WERI-Rb-1 (cell line): Measurements from ENCODE around the gene KRT24.

Source experiments
- DNase-seq: peaks from one replicate; pipeline ENCODE4 v3.0.0-alpha.2; 2020
- H3K27ac ChIP-seq: fragments of 250-450 bp; sonication (Bioruptor Pico); 2 replicates; pipeline ENCODE4 v1.5.1; 2020; ENCODE audit warnings: mild to moderate bottlenecking, moderate library complexity
- H3K27me3 ChIP-seq: fragments of 250-450 bp; sonication (Bioruptor Pico); 2 replicates; pipeline ENCODE4 v1.5.1; 2021; ENCODE audit warnings: mild to moderate bottlenecking, low read depth, moderate library complexity; ENCODE audit not compliant: insufficient read depth, severe bottlenecking
- H3K36me3 ChIP-seq: fragments of 250-450 bp; sonication (Bioruptor Pico); 2 replicates; pipeline ENCODE4 v1.5.1; 2020; ENCODE audit warnings: mild to moderate bottlenecking, moderate library complexity
- H3K4me3 ChIP-seq: 2 replicates; pipeline ENCODE4 v1.5.1; 2011; ENCODE audit warnings: low read depth, mild to moderate bottlenecking, control low read depth, low read length
- H3K9me3 ChIP-seq: fragments of 250-450 bp; sonication (Bioruptor Pico); 2 replicates; pipeline ENCODE4 v1.5.1; 2021; ENCODE audit warnings: mild to moderate bottlenecking, moderate library complexity; ENCODE audit not compliant: severe bottlenecking
- CTCF ChIP-seq: IDR thresholded peaks from 2 replicates; pipeline ENCODE4 v1.5.1; 2011; ENCODE audit warnings: low read depth, mild to moderate bottlenecking, control low read depth, inconsistent platforms, low read length

The KRT24 gene

GRCh38 chr17:40702271-40702670, 1.3 kb downstream of the KRT24 start:
- no peak for DNase-seq
- Histone ChIP-seq H3K27ac (no peak overlapping the region), H3K27me3 (peaks cover 95% of the 10 kb centered on the region), H3K4me3 (no peak overlapping the region), H3K9me3 (peaks cover 1% of the 10 kb centered on the region), H3K36me3 (no peaks in the 10 kb centered on the region)
- TF ChIP-seq CTCF, result no peak

GRCh38 chr17:40699853-40700252, 3.7 kb downstream of the KRT24 start:
- H3K9me3 ChIP-seq, result no peaks in the 10 kb centered on the region
- H3K27ac ChIP-seq, result no peak overlapping the region
- no peaks in the 10 kb centered on the region for H3K36me3 ChIP-seq
- no peak for DNase-seq
- H3K4me3 ChIP-seq, result no peak overlapping the region
- H3K27me3 ChIP-seq, result peaks cover 93% of the 10 kb centered on the region
- no peak for TF ChIP-seq CTCF

GRCh38 chr17:40699371-40699770, 4.2 kb downstream of the KRT24 start:
- DNase-seq, result no peak
- Histone ChIP-seq H3K9me3 (no peaks in the 10 kb centered on the region), H3K36me3 (no peaks in the 10 kb centered on the region), H3K4me3 (no peak overlapping the region), H3K27ac (no peak overlapping the region), H3K27me3 (peaks cover 93% of the 10 kb centered on the region)
- no peak for TF ChIP-seq CTCF

GRCh38 chr17:40697297-40697696, 6.3 kb downstream of the KRT24 start:
- H3K4me3 ChIP-seq, result no peak overlapping the region
- TF ChIP-seq CTCF, result no peak
- H3K27me3 ChIP-seq, result peaks cover 93% of the 10 kb centered on the region
- no peaks in the 10 kb centered on the region for H3K36me3 ChIP-seq
- no peak for DNase-seq
- H3K27ac ChIP-seq, result no peak overlapping the region
- H3K9me3 ChIP-seq, result no peaks in the 10 kb centered on the region

- H3K4me3 ChIP-seq, result no peak overlapping the region
- DNase-seq, result no peak
- no peak overlapping the region for H3K27ac ChIP-seq
- H3K27me3 ChIP-seq, result peaks cover 93% of the 10 kb centered on the region
- no peaks in the 10 kb centered on the region for H3K9me3 ChIP-seq
- H3K36me3 ChIP-seq, result no peaks in the 10 kb centered on the region
- TF ChIP-seq CTCF, result no peak
These were observed 6.9 kb downstream of the KRT24 start for GRCh38 chr17:40696651-40697072.

GRCh38 chr17:40695874-40696472, 7.6 kb downstream of the KRT24 start:
- H3K27ac ChIP-seq, result no peak overlapping the region
- no peak for DNase-seq
- TF ChIP-seq CTCF, result no peak
- no peaks in the 10 kb centered on the region for H3K9me3 ChIP-seq
- H3K4me3 ChIP-seq, result no peak overlapping the region
- peaks cover 92% of the 10 kb centered on the region for H3K27me3 ChIP-seq
- no peaks in the 10 kb centered on the region for H3K36me3 ChIP-seq
